Fibroblast of peridontal ligament (primary cell): ENCODE results near the gene SEZ6L.

Experiments
- DNase-seq: peaks from one replicate; pipeline ENCODE4 v3.0.0-alpha.2; 2010; ENCODE audit errors: extremely low read depth

SEZ6L gene

DNA sequence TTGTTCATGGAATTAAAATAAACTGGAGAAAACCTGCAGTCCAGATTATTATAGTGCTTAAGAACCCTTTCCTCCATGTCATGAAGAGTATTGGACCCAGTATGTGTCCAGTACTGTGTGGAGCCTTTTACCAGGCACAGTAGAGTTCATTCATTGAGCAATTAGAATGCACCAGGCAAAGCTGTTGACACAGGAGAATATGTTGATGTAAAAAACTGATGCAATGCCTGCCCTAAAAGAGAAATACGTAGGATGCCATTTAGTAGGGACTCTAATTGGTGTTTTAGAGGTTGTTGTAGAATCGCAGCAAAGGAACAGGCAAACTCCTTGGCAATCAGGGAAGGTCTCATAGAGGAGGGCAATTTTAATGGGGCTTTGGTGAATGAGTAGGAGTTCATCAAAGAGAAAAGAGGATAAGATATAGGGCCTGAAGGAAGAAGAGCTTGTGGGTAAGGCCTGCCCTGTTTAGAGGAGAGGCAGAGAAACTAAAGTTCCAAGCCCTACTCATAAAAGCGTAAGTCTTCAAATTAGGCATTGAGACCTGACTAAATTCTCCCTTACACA lies 126.4 kb downstream of the SEZ6L start:
- DNase-seq, result peak; percentile 7

DNA sequence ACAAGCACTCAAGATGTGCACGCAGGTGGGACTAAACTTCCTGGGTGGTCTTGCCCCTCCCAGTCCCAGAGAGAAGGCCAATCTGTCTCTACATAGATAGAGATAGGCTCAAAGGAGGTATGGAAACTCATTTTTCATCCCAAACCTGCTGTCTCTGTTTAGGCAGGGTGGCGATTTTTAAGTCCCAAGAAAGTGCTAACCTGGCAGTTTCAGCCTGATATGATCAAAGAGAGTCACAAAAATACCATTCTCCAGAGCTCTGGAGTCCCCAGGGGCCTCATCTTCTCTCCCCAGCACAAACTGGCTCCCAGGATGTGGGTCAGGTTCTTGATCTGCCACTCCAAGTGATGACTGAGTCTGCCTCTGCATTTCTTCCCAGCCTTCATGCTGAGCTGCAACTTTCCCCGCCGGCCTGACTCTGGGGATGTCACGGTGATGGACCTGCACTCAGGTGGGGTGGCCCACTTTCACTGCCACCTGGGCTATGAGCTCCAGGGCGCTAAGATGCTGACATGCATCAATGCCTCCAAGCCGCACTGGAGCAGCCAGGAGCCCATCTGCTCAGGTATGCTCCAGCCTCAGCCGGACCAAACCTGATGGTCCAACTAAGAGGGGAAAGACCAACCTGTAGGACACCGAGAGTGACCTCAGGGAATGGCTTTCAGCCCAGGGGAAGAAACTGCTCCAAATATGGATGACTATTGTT lies 129.5 kb downstream of the SEZ6L start:
- no peak for DNase-seq

DNA sequence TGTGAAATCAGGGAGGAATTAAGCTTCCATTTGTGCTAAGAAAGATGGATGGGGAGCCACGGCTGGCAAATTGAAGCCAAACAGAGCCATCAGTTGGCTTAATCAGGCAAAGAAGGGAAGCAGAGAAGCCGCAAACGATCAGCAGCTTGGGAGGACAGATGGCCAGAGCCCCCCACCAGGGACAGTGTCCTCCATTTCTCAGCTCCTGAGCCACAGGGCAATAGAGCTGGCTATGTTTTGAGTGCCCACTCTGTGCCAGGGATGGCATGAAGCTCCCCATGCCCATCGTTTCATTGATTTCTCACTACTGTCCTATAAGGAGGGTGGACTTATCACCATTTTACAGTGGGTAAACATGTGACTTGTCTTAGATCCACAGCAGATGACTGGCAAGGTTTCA lies 133.5 kb downstream of the SEZ6L start:
- no peak for DNase-seq

DNA sequence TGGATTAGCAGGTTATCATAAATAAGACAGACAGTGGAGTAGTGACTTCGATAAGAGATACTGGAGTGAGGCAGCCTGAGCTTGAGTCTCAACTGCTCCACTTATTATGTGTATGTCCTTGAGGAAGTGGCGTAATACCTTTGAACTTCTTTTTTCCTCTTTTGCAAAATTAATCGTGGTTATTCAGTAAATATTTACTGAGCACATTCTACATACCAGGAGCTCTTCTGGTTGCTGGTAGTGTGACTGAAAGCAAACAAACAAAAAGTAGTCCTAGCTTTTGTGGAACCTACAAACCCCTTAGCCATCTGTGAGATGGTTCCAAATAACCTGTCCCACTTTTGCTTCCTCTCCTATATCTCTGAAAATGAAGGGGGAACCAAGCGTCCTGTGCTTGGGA lies 134.2 kb downstream of the SEZ6L start:
- DNase-seq, result no peak

DNA sequence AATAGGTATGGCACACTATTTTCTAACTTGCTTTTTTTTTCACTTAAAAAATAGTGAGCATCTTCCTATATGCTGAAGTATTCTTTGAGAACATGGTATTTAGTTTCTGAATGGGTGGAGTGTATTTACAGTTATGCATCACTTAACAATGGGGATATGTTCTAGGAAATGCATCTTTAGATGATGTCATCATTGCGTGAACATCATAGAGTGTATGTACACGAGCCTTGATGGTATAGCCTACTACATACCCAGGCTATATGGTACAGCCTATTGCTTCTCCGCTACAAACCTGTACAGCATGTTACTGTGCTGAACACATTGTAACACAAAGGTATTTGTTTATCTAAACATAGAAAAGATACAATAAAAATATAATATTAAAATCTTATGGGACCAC lies 135.5 kb downstream of the SEZ6L start:
- DNase-seq, result no peak

DNA sequence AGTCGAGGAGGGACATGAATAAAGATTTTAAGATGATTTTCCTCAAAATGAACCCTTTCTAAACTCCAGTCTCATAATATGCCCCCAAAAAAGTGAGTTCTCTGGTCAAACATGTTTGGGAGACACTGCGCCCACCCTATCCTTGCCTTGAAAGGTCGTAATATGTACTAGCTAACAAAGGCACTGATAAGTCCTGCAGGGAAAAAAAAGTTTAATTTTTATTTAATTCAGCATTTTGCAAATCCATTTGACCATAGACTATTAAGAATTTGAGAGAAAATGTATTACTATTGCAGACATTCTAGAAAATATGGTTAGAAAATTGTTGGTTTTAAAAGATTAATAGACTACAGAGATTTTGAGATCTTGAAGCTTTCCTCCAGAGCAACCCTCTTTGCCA lies 139.2 kb downstream of the SEZ6L start:
- DNase-seq, result no peak

DNA sequence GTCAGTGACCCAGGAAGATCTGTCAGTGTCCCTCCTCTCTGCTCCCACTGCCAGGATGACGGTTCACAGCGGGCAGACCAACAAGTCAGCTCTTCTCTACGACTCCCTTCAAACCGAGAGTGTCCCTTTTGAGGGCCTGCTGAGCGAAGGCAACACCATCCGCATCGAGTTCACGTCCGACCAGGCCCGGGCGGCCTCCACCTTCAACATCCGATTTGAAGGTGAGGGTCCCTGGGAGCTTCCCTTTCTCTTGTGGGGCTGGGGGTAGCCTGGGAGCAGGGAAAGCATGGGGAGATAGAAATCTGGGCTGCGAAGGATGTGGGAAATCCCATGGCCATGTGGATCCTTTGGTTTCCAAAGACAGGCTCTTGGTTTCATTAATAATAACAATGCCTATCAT lies 141.4 kb downstream of the SEZ6L start:
- no peak for DNase-seq

DNA sequence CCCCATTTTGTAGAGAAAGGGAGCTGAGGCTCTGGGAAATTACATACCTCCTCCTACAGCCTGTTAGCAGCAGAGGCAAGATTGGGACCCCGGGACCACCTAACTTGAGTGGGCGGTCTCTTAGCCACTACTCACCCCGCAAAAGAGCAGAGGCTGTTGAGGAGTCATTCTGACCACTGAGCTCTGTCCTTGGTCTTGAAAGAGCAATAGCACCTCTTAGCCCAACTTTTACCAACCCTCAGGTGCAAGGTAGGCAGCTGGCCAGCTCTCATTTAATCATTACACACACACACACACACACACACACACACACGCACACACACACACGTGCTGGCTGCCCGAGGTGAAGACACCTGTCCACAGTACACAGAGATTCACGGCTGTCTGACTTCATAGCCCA lies 144.0 kb downstream of the SEZ6L start:
- no peak for DNase-seq

DNA sequence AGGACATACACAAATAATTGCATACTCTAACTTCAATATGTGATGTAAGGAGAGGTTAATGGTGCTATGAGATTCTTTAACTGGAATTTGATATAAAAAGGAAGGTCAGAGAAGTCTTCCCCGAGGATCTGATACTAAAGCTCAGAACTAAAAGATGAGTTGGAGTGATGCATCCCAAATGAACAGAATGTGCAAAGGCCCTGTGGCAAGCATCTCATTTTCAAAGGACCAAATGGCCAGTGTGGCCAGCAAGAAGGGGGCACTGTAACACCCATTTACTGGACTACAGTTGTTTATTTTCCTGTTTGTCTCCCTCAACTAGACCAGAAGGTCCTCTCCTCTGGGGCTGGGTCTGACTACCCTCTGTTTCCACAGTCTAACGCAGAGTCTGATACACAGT lies 144.9 kb downstream of the SEZ6L start:
- DNase-seq, result no peak

DNA sequence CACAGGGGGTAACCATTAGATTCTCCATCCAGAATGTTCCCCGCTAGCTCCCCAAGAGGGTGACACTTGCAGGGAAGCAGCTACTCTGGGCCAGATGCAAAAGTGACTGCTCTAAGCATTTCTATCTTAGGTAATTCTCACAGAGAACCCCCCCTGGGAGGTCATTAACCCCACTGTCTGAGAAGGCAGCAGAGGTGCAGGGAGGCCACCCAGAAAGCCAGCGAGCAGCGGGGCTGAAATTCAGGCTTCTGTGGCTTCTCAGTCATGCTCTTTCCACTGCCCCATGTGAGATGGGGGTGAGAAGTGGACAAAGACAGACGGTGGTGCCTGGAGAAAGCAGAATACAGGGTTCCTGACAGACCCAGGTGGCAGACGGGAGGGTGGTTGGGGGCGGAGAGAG lies 145.4 kb downstream of the SEZ6L start:
- DNase-seq, result no peak

DNA sequence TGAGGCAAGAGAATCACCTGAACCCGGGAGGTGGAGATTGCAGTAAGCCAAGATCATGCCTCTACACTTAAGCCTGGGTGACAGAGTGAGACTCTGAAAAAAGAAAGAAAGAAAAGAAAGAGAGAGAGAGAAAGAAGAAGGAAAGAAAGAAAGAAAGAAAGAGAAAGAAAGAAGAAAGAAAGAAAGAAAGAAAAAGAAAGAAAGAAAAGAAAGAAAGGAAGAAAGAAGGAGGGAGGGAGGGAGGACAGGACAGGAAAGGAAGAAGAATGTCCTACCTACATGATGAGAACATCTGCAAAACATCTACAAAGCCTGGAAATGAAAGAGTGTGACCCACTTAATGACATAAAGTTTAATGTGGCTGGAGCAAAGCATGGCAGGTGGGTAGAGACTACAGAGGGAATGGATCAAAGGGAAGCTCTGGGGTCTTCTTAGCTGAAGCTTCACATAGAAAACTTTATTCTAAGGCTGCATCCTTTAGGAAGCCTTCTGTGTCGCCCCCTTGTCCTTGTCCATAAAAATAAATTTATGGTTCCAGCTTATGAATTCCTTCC lies 147.5 kb downstream of the SEZ6L start:
- no peak for DNase-seq

DNA sequence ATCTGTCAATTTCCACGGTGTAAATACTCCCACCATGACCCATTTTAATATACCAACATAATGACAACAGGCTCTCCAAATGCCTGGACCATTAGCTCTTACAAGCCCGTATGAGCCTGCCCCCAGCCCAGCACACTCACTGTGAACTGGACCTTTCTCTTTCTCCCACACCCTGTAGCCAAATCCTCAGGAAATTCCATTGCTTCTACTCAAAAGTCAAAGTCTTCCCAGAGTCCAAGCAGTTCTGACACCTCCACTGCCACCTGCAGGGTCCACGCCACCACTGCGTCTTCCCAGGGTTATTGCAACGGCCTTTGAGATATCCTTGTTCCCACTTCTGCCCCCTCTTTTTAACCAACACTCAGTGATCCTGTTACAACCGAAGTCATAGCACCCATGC lies 149.7 kb downstream of the SEZ6L start:
- DNase-seq, result peak; percentile 30

DNA sequence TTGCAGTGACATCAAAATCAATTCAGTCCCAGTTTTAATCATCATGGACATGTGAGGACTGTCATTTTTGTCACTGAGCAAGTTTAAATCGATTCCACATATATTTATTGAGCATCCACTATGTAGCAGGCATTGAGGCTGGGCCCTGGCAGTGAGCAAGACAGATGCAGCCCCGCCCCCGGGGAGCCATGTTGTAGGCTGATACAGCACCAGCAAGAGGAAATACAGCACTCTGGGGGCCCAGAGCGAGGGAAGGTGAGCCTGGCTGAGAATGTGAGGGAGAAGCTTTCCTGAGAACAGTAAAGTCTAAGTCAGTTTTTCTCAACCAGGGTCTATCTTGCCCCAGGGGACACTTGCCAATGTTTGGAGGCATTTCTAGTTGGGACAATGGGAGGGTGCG lies 151.2 kb downstream of the SEZ6L start:
- no peak for DNase-seq

DNA sequence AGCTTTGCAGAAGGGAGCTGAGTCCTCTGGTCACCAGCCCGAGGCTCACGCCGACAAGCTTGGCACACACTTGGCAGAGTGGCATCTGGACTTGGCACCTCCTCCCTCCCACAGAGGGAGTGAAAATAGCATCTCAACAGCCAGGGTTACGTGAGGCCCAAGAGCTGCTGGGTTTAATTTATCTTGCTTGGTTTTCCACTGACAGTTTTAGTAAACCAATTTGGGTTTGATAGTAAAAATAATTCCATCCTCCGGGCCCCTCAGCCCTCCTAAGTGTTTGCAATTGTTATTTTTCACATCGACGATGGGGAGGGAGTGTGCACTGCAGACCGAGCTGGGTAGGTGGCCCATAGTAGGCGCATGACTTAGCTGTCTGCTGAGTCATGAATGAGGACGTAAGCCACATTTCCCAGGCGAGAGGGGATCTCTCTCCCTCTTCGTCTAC lies 152.2 kb downstream of the SEZ6L start:
- peak; percentile 86 for DNase-seq

DNA sequence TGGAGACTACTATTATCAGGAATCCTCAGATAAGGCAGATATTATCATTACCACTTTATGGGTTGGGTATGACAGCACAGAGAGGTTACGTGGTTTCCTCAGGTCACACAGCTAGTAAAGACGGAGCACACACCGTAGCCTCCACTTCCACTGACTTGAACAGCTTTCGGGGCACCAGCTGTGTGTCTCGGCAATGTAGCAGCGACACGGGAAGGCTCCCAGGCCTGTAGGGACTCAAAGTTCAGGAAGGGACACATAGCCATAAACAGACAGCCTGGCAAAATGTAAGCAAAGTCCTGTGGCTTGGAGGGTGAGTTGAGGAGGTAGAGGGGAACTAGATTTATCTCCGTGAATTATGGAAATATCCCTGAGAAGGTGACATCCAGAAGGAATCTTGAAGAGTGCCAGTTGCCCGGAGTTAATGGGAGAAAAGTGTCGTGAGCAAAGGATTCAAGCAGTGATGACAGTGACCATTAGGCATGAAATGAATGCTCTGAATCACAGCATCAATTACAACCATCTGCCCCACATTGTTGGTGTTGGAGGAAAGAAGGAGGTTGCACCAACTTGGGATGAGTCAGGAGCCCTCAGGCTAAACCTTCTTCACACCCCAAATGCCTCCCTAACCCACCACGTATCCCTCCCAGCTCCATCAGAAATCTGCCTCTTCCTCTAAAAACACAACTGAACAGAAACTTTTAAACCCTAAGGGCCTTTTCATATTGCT lies 153.1 kb downstream of the SEZ6L start:
- DNase-seq, result peak; percentile 97

DNA sequence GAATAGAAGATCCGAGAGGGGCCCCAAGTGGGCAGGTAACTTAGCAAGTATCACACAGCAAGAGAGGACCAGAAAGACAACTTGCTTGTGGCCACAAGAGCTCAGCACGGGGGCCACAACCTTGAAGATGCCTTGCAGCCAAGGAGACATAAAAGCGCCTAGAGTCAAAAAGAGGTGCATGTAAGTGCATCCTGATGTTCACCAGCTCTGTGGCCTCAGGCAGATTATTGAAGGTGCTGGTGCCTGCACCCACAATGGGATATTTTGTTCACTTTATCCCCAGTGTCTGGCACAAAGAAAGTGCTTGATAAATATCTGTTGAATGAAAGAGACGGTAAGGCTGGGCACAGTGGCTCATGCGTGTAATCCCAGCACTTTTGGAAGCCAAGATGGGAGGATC lies 153.8 kb downstream of the SEZ6L start:
- no peak for DNase-seq

DNA sequence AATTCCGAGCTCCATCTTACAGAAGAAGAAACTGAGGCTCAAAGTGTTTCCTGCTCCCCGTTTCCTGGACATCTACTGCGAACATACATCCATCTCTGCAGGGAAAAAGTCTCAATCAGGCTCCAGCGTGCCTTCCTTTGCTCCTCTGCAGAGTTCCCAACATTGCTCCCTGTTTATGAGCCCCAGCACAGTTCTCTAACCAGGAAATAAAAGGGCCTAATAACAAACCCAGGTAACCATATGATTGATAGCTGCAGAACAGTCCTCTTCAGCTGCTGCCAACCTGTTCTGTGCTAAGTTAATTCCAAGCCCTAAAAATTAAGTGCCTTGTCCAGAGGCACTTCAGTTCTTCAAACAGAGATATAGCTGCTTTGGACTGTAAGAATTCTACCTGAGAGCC lies 154.9 kb downstream of the SEZ6L start:
- no peak for DNase-seq

DNA sequence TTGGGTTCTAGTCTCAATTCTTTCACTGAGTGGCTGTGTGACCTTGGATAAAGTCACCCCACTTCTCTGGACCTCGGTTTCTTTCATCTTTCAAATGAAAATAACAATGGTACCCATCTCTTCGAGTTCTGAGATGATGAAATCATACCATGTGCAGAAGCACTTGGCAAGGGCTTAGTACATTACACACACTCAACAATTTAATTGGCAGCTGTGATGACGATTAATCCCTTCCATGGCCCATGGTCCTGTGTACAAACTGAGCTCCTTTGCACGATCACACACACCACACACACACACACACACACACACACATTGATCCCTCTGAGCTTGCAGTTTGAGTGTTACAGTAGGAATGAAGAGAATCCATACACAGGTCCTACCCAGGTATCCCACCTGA lies 156.4 kb downstream of the SEZ6L start:
- peak; percentile 34 for DNase-seq

DNA sequence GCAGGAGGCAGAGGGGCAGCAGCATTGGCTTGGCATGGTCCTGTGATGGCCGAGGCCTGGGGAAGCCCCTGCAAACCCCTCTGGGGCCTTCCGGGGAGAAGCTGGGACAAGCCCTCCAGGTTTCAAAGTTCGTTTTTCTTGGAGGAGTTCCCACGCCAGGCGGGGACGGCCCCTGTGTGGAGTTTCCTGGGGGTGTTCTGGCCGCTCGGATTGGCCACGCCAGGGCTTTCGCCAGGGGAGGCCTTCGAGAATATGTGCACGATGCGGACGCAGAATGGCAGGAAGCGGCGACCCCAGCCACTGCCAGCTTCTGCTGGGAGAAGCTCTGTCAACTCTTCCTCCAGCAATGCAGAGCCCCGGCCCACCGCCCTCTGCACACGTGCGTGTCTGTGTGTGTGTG lies 157.5 kb downstream of the SEZ6L start:
- no peak for DNase-seq

DNA sequence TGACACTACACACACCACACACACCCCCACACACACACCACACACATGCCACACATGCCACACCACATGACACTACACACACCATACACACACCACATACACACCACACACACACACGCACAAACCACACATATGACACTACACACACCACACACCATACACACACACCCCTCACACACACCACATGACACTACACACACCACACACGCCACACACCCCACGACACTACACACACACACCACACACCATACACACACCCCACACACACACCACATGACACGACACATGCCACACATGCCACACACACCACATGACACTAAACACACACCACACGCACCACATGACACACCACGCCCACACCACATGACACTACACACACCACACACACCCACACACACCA lies 158.0 kb downstream of the SEZ6L start:
- DNase-seq, result no peak

DNA sequence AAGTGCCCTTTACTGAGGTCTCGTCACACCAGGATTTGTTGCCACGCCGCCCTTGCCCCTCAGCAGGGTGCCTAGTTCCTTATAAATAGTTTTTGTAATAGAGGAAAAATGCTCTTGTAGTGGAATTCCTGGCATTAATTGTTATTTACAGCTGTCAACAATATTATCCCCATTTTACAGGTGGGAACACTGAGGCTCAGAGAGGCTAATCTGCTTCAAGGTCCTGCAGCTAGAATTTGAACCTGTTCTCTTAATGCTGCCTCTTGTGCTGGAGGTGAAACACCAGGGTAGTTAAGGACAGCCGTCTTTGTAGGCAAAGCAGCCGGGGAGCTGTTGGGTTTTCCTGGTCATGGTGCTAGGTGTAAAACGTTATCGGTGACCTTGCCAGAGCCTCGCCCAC lies 159.0 kb downstream of the SEZ6L start:
- DNase-seq, result no peak

DNA sequence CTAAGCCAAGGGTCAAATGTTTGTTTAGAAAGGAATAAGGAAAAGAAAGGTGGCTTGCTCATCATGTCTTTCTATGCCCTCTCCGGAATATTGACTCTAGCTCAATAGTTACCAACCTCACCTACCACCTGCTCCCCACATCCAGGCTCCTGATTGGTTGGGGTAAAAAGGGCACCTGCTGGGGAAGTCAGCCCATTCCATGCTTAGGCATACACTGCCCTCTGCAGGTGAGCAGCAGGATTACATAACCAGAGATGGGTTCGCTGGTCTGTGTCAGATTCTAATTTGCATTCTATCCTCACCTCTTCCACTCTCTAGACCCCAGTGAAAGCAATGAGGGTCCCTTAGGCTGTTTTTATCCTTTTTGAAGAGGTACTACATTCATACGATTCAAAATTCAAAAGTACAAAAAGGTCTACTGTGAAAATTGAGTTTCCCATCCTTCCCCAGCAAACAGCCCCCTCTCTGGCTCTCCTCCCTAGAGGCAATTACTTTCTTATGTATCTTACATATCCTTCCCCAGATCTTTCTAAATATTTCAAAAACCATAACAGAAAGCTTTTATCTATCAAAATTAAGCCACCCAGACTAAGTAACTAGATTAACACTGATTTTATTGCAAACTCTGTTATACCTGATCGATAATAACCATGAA lies 161.8 kb downstream of the SEZ6L start:
- peak; percentile 60 for DNase-seq
